Uterus (tissue), 4 donors: Measurements from ENCODE around the gene S1PR1. TPM values are rescaled to one million over a fixed set of nuclear protein-coding genes. Genes with fewer than 3 reads are reported as not detected.

Source experiments
- DNase-seq, 2 donors: peaks; one replicate each; pipeline ENCODE4 v3.0.0-alpha.2; 2019 to 2020
- H3K27ac ChIP-seq, 2 donors: fragments of 200-600 bp; sonication (generic); 1 replicate in 1 of 2; 2 replicates in 1 of 2; pipeline ENCODE4 v1.5.1; 2016 to 2018
- H3K27me3 ChIP-seq, 2 donors: fragments of 200-600 bp; sonication (generic); one replicate each; pipeline ENCODE4 v1.5.1; 2018 to 2019; ENCODE audit warnings: control low read depth in 1 of 2
- H3K36me3 ChIP-seq, 2 donors: fragments of 200-600 bp; sonication (generic); one replicate each; pipeline ENCODE4 v1.5.1; 2019; ENCODE audit warnings: control low read depth in 1 of 2
- H3K4me1 ChIP-seq, 2 donors: fragments of 200-600 bp; sonication (generic); one replicate each; pipeline ENCODE4 v1.5.1; 2018 to 2019; ENCODE audit warnings: control low read depth in 1 of 2
- H3K4me3 ChIP-seq, 2 donors: fragments of 200-600 bp; sonication (generic); 1 replicate in 1 of 2; 2 replicates in 1 of 2; pipeline ENCODE4 v1.5.1; 2018 to 2019; ENCODE audit warnings: mild to moderate bottlenecking in 1 of 2
- H3K9me3 ChIP-seq, 2 donors: fragments of 200-600 bp; sonication (generic); one replicate each; pipeline ENCODE4 v1.5.1; 2019; ENCODE audit warnings: control low read depth in 1 of 2
- POLR2A ChIP-seq, 2 donors: fragments of 450-650 bp; IDR thresholded peaks; one replicate each; pipeline ENCODE4 v1.6.1; 2016; ENCODE audit warnings: antibody characterized with exemption in 2 of 2, mild to moderate bottlenecking in 1 of 2, moderate library complexity in 1 of 2
- intact Hi-C: fragments of 100-400 bp; cut with DNase I; formaldehyde crosslinking; loops from one replicate; pipeline ENCODE4 v1.15.1; 2023; ENCODE audit warnings: low total_unique reads
- total RNA-seq, 4 donors: library from RNA; depleted of rRNA in 3 of 4; stranded (reverse); fragments of >200 nt in 3 of 4; gene quantifications; one replicate each; pipeline versions ENCODE4 v1.1.0 to v1.2.4, GENCODE V29; 2014 to 2023
- TF ChIP-seq, protein P1 (sequence below), 4 experiments: fragments of 200-600 bp in 2 of 4; fragments of 450-650 bp in 2 of 4; sonication (generic) in 2 of 4; IDR thresholded peaks; one replicate each; pipeline ENCODE4 v1.5.1; 2016 to 2019; ENCODE audit warnings: antibody characterized with exemption in 4 of 4, mild to moderate bottlenecking in 2 of 4, moderate library complexity in 1 of 4
- donor health status: DM: yes; HTN: yes; CAD: no.

Gene S1PR1
- total RNA-seq, 4 donors from 2014 or later: 25.6 to 97.9 (median 64.2) TPM

GRCh38 chr1:101247404-101248287 lies 10.8 kb downstream of the S1PR1 start:
- intact Hi-C loops: no loop called here

GRCh38 chr1:101250222-101250621 lies 13.4 kb downstream of the S1PR1 start:
- Histone ChIP-seq H3K4me3 (no peak overlapping the region), H3K27ac (no peak overlapping the region), H3K4me1 (no peaks in the 10 kb centered on the region), H3K36me3 (no peaks in the 10 kb centered on the region), H3K9me3 (no peaks in the 10 kb centered on the region), H3K27me3 (no peaks in the 10 kb centered on the region)
- intact Hi-C loops: no loop called here
- no peak for DNase-seq
- no peak for TF ChIP-seq POLR2A (IDR thresholded peaks at IDR 0.05)
- TF ChIP-seq, protein P1, sequence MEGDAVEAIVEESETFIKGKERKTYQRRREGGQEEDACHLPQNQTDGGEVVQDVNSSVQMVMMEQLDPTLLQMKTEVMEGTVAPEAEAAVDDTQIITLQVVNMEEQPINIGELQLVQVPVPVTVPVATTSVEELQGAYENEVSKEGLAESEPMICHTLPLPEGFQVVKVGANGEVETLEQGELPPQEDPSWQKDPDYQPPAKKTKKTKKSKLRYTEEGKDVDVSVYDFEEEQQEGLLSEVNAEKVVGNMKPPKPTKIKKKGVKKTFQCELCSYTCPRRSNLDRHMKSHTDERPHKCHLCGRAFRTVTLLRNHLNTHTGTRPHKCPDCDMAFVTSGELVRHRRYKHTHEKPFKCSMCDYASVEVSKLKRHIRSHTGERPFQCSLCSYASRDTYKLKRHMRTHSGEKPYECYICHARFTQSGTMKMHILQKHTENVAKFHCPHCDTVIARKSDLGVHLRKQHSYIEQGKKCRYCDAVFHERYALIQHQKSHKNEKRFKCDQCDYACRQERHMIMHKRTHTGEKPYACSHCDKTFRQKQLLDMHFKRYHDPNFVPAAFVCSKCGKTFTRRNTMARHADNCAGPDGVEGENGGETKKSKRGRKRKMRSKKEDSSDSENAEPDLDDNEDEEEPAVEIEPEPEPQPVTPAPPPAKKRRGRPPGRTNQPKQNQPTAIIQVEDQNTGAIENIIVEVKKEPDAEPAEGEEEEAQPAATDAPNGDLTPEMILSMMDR (IDR thresholded peaks at IDR 0.05): no peak

More at GRCh38 chr1:101247404-101248287, 10.8 kb downstream of the S1PR1 start:
- TF ChIP-seq POLR2A (IDR thresholded peaks at IDR 0.05): no peak
- TF ChIP-seq, protein P1 (IDR thresholded peaks at IDR 0.05): no peak
- DNase-seq: no peak
- Histone ChIP-seq H3K9me3 (no peaks in the 10 kb centered on the region), H3K4me1 (no peaks in the 10 kb centered on the region), H3K27ac (no peak overlapping the region), H3K36me3 (no peaks in the 10 kb centered on the region), H3K27me3 (no peaks in the 10 kb centered on the region), H3K4me3 (no peak overlapping the region)

DNA sequence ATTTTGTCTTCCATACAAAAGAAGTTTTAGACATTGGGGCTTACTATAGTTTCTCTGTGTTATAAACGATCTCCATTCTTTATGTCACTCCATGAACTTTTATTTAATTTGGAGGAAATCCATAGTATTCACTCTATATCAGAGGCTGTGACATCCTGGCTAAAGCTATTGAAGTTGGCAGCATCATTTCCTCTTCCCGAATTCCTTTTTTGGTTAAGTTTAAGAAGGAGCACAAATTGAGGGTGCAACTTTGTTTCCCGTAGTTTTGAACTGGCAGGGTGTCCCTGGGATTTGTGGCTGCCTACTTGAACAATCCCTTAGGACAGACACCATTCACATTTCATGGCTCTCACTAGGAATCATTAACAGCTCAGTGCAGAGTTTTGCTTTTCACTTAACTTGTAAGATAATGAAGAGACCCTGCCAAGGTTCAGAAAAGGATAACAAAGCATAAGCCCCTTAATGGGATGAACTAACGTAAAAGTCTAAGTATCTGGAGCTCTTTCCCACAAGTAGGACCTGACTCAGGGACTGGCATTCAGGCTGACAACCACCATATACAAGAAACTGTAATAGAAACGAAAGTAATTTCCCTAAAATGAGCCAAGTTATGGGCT lies 13.9 kb downstream of the S1PR1 start:
- no peak for TF ChIP-seq POLR2A (IDR thresholded peaks at IDR 0.05)
- TF ChIP-seq, protein P1 (IDR thresholded peaks at IDR 0.05): no peak
- Histone ChIP-seq H3K27me3 (no peaks in the 10 kb centered on the region), H3K36me3 (no peaks in the 10 kb centered on the region), H3K4me3 (no peak overlapping the region), H3K4me1 (no peaks in the 10 kb centered on the region), H3K9me3 (no peaks in the 10 kb centered on the region), H3K27ac (no peak overlapping the region)
- intact Hi-C loops: no loop called here
- no peak for DNase-seq

- TF ChIP-seq POLR2A (IDR thresholded peaks at IDR 0.05): no peak
- TF ChIP-seq, protein P1 (IDR thresholded peaks at IDR 0.05): no peak
- Histone ChIP-seq H3K4me3 (no peak overlapping the region), H3K27ac (no peak overlapping the region), H3K9me3 (no peaks in the 10 kb centered on the region), H3K27me3 (no peaks in the 10 kb centered on the region), H3K36me3 (no peaks in the 10 kb centered on the region), H3K4me1 (no peaks in the 10 kb centered on the region)
- no peak for DNase-seq
- intact Hi-C loops: no loop called here
Measured at GRCh38 chr1:101251504-101251903, 14.7 kb downstream of the S1PR1 start.
